Cardiac muscle cell (in vitro differentiated cells and primary cell): ENCODE measurements around the gene TOP3B. TPM values are rescaled to one million over a fixed set of nuclear protein-coding genes. Genes with fewer than 3 reads are reported as not detected.

Source experiments
- DNase-seq, 2 donors: peaks; one replicate each; pipeline versions ENCODE4 v3.0.0 to v3.0.0-alpha.2; 2010 to 2017; ENCODE audit warnings: low read depth in 1 of 2, low spot score in 1 of 2
- H3K27ac ChIP-seq: fragments of 200-600 bp; sonication (generic); 2 replicates; pipeline ENCODE4 v1.5.1; 2016
- H3K27me3 ChIP-seq: fragments of 200-600 bp; sonication (generic); 2 replicates; pipeline ENCODE4 v1.6.0; 2016; ENCODE audit warnings: control low read depth
- H3K36me3 ChIP-seq: fragments of 200-600 bp; sonication (generic); 2 replicates; pipeline ENCODE4 v1.5.1; 2016; ENCODE audit warnings: control low read depth
- H3K4me1 ChIP-seq: fragments of 200-600 bp; sonication (generic); 2 replicates; pipeline ENCODE4 v1.8.1; 2017; ENCODE audit warnings: low read depth, mild to moderate bottlenecking, mixed run types
- H3K4me3 ChIP-seq: fragments of 200-600 bp; sonication (generic); 2 replicates; pipeline ENCODE4 v1.5.1; 2016; ENCODE audit warnings: mild to moderate bottlenecking
- H3K9me3 ChIP-seq: fragments of 200-600 bp; sonication (generic); 2 replicates; pipeline ENCODE4 v1.5.1; 2017; ENCODE audit warnings: low read depth, mild to moderate bottlenecking, control low read depth
- CTCF ChIP-seq: IDR thresholded peaks from 2 replicates; pipeline ENCODE4 v1.5.1; 2012; ENCODE audit warnings: low read depth, mild to moderate bottlenecking, low read length
- polyA plus RNA-seq: library from polyadenylated mRNA; unstranded; fragments of >200 nt; fragmentation: Nextera tagmentation; extraction: Ambion mirVana; gene quantifications from 2 replicates; pipeline ENCODE4 v1.2.1, GENCODE V29; 2016
- total RNA-seq: library from RNA; depleted of rRNA; stranded (reverse); fragments of >200 nt; gene quantifications from 2 replicates; pipeline ENCODE4 v1.2.3, GENCODE V29; 2016

The TOP3B gene
- total and polyA plus RNA-seq, 2 experiments from 2014 or later, result 30.7 to 43.6 TPM

GRCh38 chr22:21991774-21992173 lies 9.2 kb upstream of the TOP3B start:
- H3K4me1 ChIP-seq, result no peaks in the 10 kb centered on the region
- no peak overlapping the region for H3K4me3 ChIP-seq
- DNase-seq, result no peak
- peaks cover 71% of the 10 kb centered on the region for H3K27me3 ChIP-seq
- TF ChIP-seq CTCF, result no peak
- H3K36me3 ChIP-seq, result no peaks in the 10 kb centered on the region
- H3K27ac ChIP-seq, result no peak overlapping the region
- H3K9me3 ChIP-seq, result no peaks in the 10 kb centered on the region

GRCh38 chr22:21991304-21991596 lies 8.7 kb upstream of the TOP3B start:
- Histone ChIP-seq H3K9me3 (no peaks in the 10 kb centered on the region), H3K27ac (no peak overlapping the region), H3K36me3 (no peaks in the 10 kb centered on the region), H3K27me3 (peaks cover 66% of the 10 kb centered on the region), H3K4me3 (no peak overlapping the region), H3K4me1 (no peaks in the 10 kb centered on the region)
- no peak for TF ChIP-seq CTCF
- no peak for DNase-seq

GRCh38 chr22:21990445-21991303 lies 8.1 kb upstream of the TOP3B start:
- Histone ChIP-seq H3K9me3 (no peaks in the 10 kb centered on the region), H3K4me1 (no peaks in the 10 kb centered on the region), H3K27ac (no peak overlapping the region), H3K27me3 (peaks cover 62% of the 10 kb centered on the region), H3K4me3 (no peak overlapping the region), H3K36me3 (no peaks in the 10 kb centered on the region)
- no peak for DNase-seq
- TF ChIP-seq CTCF, result no peak

GRCh38 chr22:21989049-21989448 lies 6.5 kb upstream of the TOP3B start:
- Histone ChIP-seq H3K4me3 (no peak overlapping the region), H3K27me3 (peaks cover 51% of the 10 kb centered on the region), H3K27ac (no peak overlapping the region), H3K4me1 (no peaks in the 10 kb centered on the region), H3K36me3 (no peaks in the 10 kb centered on the region), H3K9me3 (no peaks in the 10 kb centered on the region)
- no peak for DNase-seq
- TF ChIP-seq CTCF, result no peak

GRCh38 chr22:21985214-21985613 lies 2.6 kb upstream of the TOP3B start:
- Histone ChIP-seq H3K27ac (no peak overlapping the region), H3K9me3 (no peaks in the 10 kb centered on the region), H3K27me3 (peaks cover 26% of the 10 kb centered on the region), H3K36me3 (no peaks in the 10 kb centered on the region), H3K4me1 (peaks cover 4% of the 10 kb centered on the region), H3K4me3 (no peak overlapping the region)
- no peak for TF ChIP-seq CTCF
- DNase-seq, result no peak
